HG02885 (cell line): ENCODE measurements around the gene AMOT.
A peak's percentile ranks its signal among the peaks of the same experiment; 100 is the strongest.
"Not testable (repeated sequence)": the region's sequence is repeated elsewhere in the genome, so short reads cannot be mapped to it uniquely, and the experiment has no call there.

Source experiments
- ATAC-seq: cut with Tn5 transposase; IDR thresholded peaks from one replicate; pipeline ENCODE4 v1.9.1; 2021; ENCODE audit warnings: mild to moderate bottlenecking; ENCODE audit not compliant: unreplicated experiment, poor library complexity

The AMOT gene, protein sequence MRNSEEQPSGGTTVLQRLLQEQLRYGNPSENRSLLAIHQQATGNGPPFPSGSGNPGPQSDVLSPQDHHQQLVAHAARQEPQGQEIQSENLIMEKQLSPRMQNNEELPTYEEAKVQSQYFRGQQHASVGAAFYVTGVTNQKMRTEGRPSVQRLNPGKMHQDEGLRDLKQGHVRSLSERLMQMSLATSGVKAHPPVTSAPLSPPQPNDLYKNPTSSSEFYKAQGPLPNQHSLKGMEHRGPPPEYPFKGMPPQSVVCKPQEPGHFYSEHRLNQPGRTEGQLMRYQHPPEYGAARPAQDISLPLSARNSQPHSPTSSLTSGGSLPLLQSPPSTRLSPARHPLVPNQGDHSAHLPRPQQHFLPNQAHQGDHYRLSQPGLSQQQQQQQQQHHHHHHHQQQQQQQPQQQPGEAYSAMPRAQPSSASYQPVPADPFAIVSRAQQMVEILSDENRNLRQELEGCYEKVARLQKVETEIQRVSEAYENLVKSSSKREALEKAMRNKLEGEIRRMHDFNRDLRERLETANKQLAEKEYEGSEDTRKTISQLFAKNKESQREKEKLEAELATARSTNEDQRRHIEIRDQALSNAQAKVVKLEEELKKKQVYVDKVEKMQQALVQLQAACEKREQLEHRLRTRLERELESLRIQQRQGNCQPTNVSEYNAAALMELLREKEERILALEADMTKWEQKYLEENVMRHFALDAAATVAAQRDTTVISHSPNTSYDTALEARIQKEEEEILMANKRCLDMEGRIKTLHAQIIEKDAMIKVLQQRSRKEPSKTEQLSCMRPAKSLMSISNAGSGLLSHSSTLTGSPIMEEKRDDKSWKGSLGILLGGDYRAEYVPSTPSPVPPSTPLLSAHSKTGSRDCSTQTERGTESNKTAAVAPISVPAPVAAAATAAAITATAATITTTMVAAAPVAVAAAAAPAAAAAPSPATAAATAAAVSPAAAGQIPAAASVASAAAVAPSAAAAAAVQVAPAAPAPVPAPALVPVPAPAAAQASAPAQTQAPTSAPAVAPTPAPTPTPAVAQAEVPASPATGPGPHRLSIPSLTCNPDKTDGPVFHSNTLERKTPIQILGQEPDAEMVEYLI

DNA sequence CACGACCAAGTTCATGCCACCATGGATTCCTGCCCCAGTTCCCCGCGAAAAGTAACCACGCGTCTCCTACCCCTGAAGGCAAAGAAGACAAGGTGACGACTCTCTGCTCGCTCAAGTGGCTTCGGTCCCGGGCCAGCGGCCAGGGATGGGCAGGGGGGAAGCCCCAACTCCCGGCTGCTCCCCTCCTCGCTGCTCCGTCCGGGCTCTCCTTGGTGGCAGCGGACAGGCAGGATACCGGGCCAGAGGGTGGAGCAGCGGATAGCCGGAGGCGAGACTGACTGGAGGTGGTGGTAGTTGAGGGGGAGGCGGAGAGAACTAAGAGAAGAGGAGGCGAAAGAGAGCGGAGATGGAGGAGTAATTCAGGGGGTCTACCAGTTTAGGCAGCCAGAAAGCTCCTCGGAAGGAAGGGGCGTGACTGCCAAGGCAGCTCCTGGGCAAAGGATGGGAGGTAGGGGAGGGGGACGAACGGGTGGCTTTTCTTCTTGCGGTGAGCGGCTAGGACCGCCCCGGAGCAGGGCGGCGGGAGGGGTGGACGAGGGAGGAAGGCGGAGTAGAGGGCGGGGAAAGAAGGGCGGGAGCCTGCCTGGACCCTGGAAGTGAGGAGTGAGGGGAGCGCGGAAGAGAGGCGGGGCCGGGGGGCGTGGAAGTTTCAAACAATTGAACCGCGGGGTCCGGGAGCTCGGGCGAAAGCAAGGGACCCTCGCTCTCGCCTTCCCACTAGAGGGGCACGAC, at the start of gene AMOT:
Gene AMOT, minus strand, starts transcription at position 450 of the 732 bp plus-strand sequence. CDS start 17,705 bp downstream, outside the sequence.
- peak; percentile 74 for ATAC-seq

DNA sequence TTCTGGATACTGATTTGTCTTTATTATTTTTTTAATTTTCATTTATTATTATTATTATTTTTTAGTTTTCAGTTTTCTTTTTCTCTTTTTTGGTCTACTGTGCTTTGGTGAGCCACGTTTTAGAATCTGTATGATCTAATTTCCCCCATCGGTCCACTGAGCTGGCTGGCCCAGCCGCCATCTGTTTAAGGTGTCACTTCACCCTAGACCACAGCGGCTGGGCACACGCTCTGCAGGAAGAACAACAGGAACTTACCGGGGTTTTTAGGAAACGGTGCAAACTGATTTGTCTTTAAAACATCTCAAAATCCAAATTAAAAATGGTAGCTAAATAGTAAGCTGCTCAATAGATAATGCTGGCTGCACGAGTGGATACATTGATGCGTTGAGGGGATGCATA, 48.8 kb upstream of the AMOT start:
- peak; percentile 60 for ATAC-seq

DNA sequence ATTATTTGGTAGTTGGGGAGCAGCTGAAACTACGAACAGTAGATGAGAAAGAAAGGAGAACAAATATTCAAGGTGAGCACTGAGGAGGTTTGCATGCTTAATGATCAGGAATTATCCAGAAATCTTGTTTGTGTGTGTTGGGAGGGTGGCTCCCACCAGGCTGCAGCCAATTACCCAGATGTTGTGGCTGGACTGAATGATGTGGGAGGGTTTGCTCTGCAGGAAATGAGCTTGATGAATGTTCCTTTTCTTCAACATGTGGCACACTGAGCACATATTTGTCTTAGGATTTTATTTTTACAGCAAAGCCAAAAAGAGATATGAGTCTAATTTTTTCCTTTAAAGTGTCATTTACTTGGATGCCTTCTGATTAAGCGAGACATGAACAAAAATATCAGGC, 48.3 kb upstream of the AMOT start:
- no peak for ATAC-seq

DNA sequence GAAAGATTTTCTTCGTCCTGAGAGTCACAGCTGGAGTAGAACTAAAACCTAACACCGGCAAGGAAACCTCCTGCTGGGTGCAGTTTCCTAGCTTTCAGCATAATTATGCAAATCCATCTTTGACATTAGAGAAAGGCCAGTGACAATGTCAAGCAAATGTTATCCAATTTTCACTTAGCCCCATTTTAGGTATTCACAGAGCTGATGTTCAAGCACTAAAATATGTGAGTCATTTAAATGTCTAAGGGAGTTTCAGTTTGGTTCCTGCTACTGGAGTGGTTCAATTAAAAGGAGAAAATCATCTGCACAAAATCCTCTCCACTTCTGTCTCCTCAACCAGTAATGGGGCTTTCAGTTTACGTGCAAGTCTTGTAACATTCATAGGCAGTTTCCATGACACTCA, 37.1 kb upstream of the AMOT start:
- ATAC-seq: peak; percentile 49

DNA sequence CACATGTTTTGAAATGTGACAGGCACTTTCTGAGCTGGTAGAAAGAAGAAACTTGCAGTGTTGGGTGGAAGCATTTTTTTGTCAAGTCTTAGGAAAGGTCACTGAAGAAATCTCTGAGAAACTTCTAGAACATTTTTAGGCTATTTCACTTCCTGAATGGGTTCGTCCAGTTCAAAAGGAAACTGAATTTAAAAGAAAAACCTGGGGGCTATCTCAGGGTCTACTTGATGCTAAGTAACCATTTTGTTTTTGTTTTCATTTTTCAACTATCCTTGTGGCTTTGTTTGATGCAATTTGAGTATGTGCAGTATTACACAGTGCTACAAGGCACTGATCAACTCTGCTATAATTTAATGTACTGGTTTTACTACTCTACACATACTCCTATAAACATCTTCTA, 34.0 kb upstream of the AMOT start:
- peak; percentile 48 for ATAC-seq

DNA sequence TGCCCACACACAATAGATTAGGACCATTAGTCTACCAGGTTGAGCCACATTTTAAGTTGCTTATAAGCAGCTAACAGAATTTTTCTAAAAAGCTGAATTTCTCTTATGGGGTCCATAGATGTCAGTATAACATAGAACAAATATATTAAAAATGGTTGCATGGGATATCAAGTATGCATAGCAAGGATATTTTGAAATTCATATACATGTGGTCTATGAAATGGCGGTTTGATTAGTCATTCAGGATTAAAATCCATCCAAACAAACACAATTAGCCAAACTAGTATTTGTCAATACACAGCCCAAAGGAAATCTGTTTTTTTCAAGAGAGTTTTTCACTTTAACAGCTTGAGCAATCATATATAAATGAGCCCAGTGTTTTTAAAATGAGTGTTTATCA, 33.5 kb upstream of the AMOT start:
- no peak for ATAC-seq

DNA sequence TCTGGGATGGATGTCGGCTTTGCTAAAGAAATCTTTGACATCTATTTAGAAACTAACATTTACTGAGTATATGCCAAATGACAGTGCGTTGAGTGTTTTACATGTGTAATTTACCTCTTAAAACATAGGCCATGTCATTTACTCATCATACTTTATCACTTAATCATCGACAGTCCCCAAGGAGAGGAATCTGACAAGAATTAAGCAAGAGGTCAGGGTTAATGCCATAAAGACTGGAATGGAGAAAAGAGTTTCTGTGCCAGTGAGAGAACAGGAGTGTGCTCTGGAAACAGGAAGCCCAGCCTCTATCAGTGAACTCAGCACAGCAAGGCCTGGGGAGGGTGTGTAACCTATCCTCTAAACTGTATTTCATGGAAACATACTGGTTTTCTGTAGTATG, 28.0 kb upstream of the AMOT start:
- ATAC-seq: no peak

DNA sequence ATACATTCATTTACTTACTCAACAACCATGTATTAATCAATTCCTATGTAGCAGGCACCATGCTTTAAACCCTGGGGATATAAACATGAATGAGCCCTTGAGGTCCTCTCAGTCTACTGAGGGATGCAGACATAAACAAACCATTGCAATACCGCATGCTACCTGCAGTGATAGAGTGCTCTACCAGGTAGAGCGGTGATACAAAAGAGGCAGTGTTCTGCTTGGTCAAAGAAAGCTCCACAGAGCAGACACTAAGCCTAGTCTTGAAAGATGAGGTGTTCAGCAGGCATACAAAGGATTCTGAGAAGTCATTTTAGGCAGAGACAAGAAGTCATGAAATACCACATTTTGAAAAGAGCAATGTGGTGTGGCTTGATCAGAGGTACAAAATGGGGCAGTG, 26.9 kb upstream of the AMOT start:
- ATAC-seq: peak; percentile 84

DNA sequence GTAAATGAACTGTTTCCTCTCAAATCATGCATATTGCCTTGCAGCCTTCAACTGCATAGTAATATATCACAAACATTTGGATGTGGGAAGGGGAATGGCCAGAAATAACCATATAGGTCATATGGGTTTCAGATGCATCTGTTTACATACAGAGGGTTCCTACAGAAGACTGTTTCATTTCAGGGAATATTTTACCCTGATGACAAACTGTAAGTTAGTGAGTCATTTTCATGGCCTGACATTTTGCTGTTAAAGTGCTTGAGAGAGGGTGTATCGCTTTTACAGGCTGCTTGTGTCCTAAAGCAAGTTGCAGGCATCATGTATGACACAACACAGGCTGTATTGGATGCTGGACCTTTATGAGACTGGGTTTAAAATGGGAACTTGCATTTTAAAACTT, 25.5 kb upstream of the AMOT start:
- ATAC-seq: no peak

DNA sequence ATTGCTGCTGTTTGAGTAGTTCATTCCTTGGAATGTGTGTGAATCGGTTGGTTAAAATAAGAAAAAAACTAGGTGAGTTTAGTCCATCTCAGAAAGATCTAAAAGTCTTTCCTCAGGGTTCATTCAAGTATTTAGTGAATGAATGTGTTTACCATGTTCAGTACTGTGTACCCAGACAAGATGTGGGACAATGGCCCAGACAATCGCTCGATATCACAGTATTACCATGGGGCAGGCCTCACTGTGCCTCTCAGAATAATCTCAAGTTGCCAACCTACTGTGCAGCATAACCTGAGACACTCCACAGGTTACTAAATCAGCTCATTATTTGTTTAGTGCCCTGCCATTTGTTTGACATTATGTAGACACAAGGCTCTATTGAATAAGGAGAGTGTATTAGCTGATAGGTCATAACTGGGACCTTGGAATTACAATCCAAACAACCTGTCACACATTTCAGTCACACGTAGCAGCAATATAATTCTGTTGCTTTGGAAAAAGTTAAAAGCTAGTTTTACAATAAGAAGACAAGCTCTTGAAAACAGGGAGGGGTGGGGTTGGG, 24.9 kb upstream of the AMOT start:
- no peak for ATAC-seq

DNA sequence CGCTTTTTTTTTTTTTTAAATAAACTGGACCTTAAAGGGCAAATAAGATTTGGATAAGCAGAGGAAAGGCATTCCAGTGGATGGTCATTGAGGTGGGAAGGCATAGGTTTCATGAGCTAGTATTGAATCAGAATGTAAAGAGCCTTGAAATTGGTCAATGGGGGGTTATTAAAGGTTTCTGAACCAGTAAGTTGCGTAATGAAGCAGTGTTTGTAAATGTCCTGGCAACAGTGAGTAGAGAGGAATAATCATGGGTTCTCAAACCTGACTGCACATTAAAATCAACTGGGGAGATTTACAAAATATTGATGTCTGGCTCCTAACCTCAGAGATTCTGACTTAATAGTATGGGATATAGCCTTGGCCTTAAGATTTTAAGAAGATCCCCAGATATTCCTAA, 23.2 kb upstream of the AMOT start:
- ATAC-seq: no peak

DNA sequence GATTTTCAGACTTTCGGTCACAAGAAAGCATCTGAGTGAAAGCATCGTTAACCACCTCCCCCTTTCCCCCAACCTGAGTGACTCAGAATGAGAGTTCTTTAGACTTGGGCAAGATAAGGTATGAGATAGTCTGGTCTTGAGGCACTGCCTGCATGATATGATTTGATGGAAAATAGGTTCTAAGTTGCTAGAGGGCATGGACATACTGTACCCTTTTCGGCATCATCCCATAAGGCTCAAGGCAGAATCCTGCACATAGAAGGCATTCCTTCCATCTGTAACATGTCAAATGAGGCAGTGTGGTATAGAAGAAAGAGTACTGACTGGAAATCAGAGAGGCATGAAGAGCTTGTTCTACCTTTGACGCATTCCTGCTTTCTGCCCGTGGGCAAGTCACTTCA, 16.8 kb upstream of the AMOT start:
- ATAC-seq: no peak

DNA sequence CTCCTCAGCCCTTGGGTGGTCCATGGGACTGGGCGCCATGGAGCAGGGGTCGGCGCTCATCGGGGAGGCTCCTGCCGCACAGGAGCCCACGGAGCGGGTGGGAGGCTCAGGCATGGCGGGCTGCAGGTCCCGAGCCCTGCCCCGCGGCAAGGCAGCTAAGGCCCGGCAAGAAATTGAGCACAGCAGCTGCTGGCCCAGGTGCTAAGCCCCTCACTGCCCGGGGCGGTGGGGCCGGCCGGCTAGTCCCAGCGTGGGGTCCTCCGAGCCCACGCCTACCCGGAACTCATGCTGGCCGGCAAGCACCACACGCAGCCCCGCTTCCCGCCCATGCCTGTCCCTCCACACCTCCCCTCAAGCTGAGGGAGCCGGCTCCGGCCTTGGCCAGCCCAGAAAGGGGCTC, 14.3 kb upstream of the AMOT start:
- ATAC-seq: not testable (repeated sequence)

DNA sequence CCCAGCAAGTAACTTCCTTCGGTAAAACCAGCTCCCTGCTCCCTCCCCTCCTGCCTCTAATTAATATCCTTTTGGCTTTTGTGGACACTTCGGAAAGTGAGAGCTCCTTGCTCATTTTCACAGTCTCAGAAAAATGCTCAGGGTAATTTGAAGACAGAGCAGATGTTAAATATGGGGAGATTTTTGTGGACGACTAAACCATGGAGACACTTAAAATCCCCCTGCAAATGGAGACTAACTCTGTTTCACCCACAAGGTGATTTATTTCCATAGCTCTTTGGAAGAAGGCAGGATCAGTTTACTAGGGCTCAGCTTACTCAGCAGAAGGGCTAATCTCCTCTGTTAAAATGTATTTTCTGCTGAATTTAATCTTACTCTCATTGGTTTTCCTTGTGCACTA, 12.2 kb upstream of the AMOT start:
- no peak for ATAC-seq

DNA sequence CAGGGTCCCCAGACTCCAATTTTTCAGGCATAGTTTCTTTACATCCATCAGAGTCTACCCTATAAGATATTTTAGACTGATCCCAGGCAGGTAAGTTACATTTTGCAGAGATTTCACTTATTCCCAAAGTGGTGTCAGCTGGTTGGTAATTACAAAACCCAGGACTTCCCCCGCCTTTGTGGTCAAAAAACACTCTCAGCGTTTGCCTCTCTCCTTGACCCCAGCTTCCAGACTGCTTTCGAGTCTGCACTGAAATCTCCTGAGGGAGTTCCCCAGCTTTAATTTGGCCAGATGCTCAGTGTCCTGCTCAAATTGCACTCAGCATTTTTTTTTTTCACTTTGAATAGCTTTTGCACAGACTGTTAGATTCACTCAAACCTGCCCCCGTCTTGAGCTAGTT, 11.2 kb upstream of the AMOT start:
- ATAC-seq: peak; percentile 67

DNA sequence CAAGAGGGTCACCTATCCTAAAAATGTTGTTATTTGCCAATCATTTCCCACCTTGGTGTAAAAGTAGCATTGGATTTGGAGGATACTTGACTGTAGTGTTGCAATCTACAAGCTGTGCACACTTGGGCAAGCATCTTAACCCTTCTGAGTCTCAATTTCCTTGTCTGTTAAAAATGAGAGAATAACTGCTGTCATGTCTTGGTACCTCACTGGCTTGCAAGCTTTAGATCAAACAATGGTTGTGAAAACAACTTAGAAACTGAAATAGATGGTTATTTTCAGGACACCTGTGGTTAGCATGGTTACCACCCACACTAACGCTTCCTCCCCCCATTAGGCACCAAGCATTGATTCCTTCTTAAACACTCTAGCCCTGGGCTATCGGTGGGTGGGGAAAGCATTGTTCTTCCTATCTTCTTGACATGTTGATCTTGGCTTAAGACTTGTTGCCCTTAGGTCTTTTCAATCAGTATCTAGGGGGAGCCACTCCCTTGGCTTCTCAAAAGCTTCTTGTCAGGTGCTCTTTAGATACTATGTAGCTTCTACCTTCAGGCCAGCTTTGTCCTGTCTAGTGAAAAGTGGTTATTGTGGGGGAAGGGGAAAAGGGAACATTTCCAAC, 10.6 kb upstream of the AMOT start:
- ATAC-seq: peak; percentile 83

DNA sequence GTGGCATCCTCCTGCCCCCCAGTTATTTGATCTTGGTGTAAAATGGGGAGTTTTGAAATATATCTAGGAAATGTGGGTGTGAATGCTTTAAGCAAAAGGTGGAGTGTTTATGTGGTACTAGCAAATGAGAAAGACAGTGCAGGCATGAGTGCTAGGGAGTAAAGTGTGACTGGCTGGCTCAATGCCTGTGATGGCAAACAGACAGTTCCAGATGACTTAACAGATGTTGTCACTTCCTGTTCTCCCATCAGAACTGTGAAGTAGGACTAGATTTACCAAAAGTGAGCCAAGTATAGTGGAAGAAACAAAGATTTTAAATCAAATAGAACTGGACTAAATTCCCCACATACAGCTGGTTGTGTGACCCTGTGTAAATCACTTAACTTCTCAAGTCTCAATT, 8.4 kb upstream of the AMOT start:
- peak; percentile 23 for ATAC-seq

DNA sequence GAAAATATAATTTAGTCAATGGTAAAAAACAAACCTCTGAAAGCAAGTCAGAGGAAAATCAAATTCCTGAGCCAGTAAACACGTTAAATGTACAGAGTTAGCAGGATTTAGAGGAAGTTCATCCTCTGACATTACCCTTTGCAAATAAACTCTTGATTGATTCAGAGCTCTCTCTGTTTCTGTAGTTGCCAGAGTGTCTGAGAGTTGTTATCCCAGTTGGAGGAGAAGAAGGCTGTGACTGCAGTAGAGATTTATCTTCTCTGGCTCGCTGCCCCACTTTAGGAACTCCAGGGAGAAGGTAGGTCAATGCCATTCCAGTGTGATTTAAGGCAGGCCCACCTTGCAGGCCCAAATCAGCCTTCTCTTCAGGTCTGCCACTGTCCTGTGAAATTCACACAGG, 6.2 kb upstream of the AMOT start:
- no peak for ATAC-seq

DNA sequence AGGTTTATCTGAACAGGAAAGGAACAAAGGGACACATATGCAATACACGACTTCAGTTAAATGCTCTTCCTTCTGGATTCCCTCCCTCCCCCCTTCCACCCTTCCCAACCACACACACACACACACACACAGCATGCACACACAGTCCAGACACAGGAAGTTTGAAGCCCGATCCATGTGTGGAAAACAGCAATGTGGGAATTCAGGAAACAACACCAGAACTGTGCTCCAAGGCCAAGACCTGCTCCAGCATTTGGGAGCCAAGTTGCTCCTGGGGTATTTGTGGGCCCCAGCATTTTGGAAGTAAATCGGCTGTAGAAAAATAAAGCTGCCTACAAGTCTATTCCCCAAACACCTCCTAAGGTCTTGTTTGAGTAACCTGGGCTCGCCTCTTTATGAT, 5.6 kb upstream of the AMOT start:
- no peak for ATAC-seq

DNA sequence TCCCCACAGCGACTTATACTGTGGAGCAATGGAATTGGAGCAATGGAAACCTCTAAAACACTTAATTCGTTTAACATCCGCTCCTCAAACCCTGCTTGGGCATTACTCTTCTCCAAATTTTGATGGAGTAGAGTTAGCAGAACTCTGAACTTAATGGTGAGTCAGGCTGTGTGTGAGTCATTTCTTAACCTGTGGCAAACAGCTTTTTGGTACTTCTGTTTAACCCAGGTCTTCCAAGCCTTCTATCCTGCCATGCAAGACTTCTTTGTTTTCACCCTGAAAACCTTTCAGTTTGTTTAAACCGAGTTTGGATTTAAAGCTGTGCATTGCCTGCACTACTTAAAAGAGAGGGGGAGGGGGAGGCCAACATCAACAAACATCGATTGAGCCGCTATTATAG, 3.6 kb upstream of the AMOT start:
- peak; percentile 23 for ATAC-seq
